OCI-LY3 (cell line): ENCODE data around the gene MAGI1.

Source experiments
- H2AFZ ChIP-seq: fragments of 200-600, 300-600 bp; shearing (Covaris generic); 2 replicates; pipeline ENCODE4 v1.6.0; 2014; ENCODE audit warnings: antibody characterized with exemption, low read depth, low read length
- H3K27ac ChIP-seq: fragments of 200-600, 300-600 bp; sonication (generic); 2 replicates; pipeline ENCODE4 v1.5.1; 2014; ENCODE audit warnings: mild to moderate bottlenecking, low read length, moderate library complexity, mixed read lengths
- H3K27me3 ChIP-seq: fragments of 200-600, 300-600 bp; sonication (generic); 2 replicates; pipeline ENCODE4 v1.6.1; 2014; ENCODE audit warnings: low read depth, low read length, mixed read lengths
- H3K36me3 ChIP-seq: fragments of 200-600, 300-600 bp; sonication (generic); replicated peaks from 2 replicates; pipeline ENCODE3; 2014; ENCODE audit warnings: low read depth, low read length, mixed read lengths
- H3K4me1 ChIP-seq: fragments of 300-600, 200-600 bp; sonication (generic); 2 replicates; pipeline ENCODE4 v1.6.1; 2014; ENCODE audit warnings: low read length, mixed read lengths
- H3K4me2 ChIP-seq: fragments of 200-600, 300-600 bp; sonication (generic); 2 replicates; pipeline ENCODE4 v1.6.1; 2014; ENCODE audit warnings: low read length, mixed read lengths
- H3K4me3 ChIP-seq: fragments of 300-600, 200-600 bp; sonication (generic); 2 replicates; pipeline ENCODE4 v1.5.1; 2014; ENCODE audit warnings: antibody characterized with exemption, mild to moderate bottlenecking, low read length, moderate library complexity
- H3K79me2 ChIP-seq: fragments of 300-600, 200-600 bp; shearing (Covaris generic); 2 replicates; pipeline ENCODE4 v1.6.1; 2014; ENCODE audit warnings: mild to moderate bottlenecking, low read length, mixed read lengths
- H3K9ac ChIP-seq: fragments of 300-600, 200-600 bp; shearing (Covaris generic); 2 replicates; pipeline ENCODE4 v1.6.0; 2014; ENCODE audit warnings: mild to moderate bottlenecking, low read length, moderate library complexity
- H3K9me3 ChIP-seq: fragments of 200-600, 300-600 bp; shearing (Covaris generic); 2 replicates; pipeline ENCODE4 v1.6.1; 2014; ENCODE audit warnings: low read length, mixed read lengths; ENCODE audit not compliant: insufficient read depth
- H4K20me1 ChIP-seq: fragments of 200-600, 300-600 bp; sonication (generic); 2 replicates; pipeline ENCODE4 v1.6.1; 2016; ENCODE audit warnings: low read length, mixed read lengths; ENCODE audit not compliant: insufficient read depth
- EZH2phosphoT487 ChIP-seq: fragments of 200-600 bp; shearing (Covaris generic); IDR thresholded peaks from 2 replicates; pipeline ENCODE4 v1.6.1; 2018; ENCODE audit warnings: antibody characterized with exemption, mixed run types, low read depth
- TF ChIP-seq, protein P1 (sequence below): fragments of 200-600, 300-600 bp; sonication (generic); IDR thresholded peaks from 2 replicates; pipeline ENCODE4 v1.5.1; 2014; ENCODE audit warnings: antibody characterized with exemption, low read length, low read depth

The MAGI1 gene

DNA sequence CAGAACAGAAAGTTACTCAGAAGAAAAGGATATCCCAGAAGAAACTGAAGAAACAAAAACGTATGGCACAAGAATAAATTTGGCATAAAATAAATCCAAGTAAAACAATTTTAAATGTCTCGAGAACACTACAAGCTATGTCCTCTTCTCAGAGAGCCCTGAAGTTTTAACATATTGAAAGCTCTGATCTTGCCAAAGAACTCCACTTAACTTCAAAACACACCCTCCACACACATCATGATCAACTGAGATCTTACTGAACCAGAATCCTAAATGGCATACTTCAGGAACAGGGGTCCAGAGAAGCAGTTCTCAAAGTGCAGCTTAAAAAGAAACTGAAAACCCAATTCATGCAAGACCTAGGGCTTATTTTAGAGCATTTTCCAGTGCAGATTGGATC lies 194.3 kb downstream of the MAGI1 start:
- H3K27me3 ChIP-seq: peaks cover 7% of the 10 kb centered on the region; the same call in 1 of the 2 replicates
- H3K4me2 ChIP-seq: no peak overlapping the region
- no peak for TF ChIP-seq EZH2phosphoT487
- TF ChIP-seq, protein P1, sequence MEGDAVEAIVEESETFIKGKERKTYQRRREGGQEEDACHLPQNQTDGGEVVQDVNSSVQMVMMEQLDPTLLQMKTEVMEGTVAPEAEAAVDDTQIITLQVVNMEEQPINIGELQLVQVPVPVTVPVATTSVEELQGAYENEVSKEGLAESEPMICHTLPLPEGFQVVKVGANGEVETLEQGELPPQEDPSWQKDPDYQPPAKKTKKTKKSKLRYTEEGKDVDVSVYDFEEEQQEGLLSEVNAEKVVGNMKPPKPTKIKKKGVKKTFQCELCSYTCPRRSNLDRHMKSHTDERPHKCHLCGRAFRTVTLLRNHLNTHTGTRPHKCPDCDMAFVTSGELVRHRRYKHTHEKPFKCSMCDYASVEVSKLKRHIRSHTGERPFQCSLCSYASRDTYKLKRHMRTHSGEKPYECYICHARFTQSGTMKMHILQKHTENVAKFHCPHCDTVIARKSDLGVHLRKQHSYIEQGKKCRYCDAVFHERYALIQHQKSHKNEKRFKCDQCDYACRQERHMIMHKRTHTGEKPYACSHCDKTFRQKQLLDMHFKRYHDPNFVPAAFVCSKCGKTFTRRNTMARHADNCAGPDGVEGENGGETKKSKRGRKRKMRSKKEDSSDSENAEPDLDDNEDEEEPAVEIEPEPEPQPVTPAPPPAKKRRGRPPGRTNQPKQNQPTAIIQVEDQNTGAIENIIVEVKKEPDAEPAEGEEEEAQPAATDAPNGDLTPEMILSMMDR: no peak

DNA sequence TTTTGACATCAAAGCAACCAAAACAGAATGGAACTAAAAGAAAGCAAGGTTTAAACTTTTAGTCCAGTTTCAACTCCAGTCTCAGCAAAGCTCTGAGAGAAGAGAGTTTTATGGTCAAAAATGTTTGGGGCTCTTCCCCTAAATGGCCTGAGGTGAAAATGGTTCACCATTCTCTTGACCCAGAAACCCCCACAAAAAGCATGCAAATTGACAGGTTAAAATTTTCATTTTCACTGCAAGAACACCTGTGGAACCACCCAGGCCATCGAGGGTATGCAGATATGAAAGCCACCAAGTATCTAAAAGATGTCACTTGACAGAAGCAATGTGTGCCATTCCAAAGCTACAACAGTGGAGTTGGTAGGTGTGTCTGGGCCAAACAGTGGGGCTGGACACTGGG lies 195.0 kb downstream of the MAGI1 start:
- no peaks in the 10 kb centered on the region for H3K4me1 ChIP-seq
- no peak overlapping the region for H3K4me3 ChIP-seq
- no peaks in the 10 kb centered on the region for H4K20me1 ChIP-seq
- no peak overlapping the region for H3K4me2 ChIP-seq
- H3K27me3 ChIP-seq: peaks cover 7% of the 10 kb centered on the region; the same call in 1 of the 2 replicates
- no peak overlapping the region for H3K27ac ChIP-seq
- no peak overlapping the region for H3K9ac ChIP-seq
- H3K36me3 ChIP-seq: no peaks in the 10 kb centered on the region
- H2AFZ ChIP-seq: no peak overlapping the region
- TF ChIP-seq, protein P1: no peak
- TF ChIP-seq EZH2phosphoT487: no peak
- H3K79me2 ChIP-seq: no peaks in the 10 kb centered on the region
- H3K9me3 ChIP-seq: no peaks in the 10 kb centered on the region

More for the DNA sequence above, 194.3 kb downstream of the MAGI1 start:
- Histone ChIP-seq H3K79me2 (no peaks in the 10 kb centered on the region), H2AFZ (no peak overlapping the region), H3K9ac (no peak overlapping the region), H3K4me3 (no peak overlapping the region), H3K9me3 (no peaks in the 10 kb centered on the region), H4K20me1 (no peaks in the 10 kb centered on the region), H3K27ac (no peak overlapping the region), H3K4me1 (no peaks in the 10 kb centered on the region), H3K36me3 (no peaks in the 10 kb centered on the region)

DNA sequence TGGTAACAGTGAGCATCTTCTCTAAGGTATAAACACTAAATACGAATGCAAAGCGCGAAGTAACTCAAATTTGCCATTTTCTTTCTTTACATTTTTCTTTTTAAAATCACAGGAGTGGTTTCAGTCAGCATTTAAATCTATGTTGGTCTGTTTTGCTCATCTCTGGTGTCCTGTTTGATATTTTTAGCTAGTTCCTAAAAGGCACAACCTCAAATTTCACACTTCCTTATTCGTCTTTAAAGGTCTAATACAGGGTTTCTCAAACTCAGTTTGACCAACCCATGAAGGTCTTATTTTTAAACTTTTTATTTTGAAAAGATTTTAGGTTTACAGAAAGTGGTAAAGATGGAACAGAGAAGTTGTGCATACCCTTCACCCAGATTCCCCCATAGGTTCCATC lies 201.1 kb downstream of the MAGI1 start:
- TF ChIP-seq EZH2phosphoT487: no peak
- TF ChIP-seq, protein P1: no peak
- peaks cover 29% of the 10 kb centered on the region for H3K4me1 ChIP-seq
- H4K20me1 ChIP-seq: no peaks in the 10 kb centered on the region
- H3K27me3 ChIP-seq: peaks cover 21% of the 10 kb centered on the region
- H2AFZ ChIP-seq: no peak overlapping the region
- H3K79me2 ChIP-seq: no peaks in the 10 kb centered on the region
- peak overlapping the region; percentile 66 for H3K4me3 ChIP-seq
- H3K36me3 ChIP-seq: no peaks in the 10 kb centered on the region
- no peak overlapping the region; the same call in 1 of the 2 replicates for H3K9ac ChIP-seq
- H3K27ac ChIP-seq: peak overlapping the region; percentile 37
- peak overlapping the region; percentile 83 for H3K4me2 ChIP-seq
- H3K9me3 ChIP-seq: no peaks in the 10 kb centered on the region

DNA sequence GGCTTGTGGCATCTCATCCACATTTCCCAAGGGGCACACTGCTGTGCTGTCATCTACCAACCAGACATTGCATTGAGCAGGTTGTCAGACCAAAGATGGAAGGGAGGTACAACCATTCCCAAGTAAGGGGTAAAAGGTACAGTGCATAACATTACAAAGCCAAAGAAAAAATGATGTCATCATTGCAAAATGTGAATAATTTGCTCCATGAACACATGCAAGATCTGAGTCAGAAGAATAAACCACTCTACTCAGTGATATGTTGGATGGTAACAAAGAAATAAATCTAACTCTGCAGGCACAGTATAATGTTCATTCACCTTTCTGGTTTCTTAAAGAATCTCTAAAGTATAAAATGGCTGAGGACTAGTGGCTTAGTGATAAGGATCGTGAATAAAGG lies 202.7 kb downstream of the MAGI1 start:
- no peak overlapping the region for H3K4me3 ChIP-seq
- H3K27me3 ChIP-seq: peaks cover 33% of the 10 kb centered on the region
- no peaks in the 10 kb centered on the region for H3K79me2 ChIP-seq
- no peaks in the 10 kb centered on the region for H3K9me3 ChIP-seq
- peaks cover 40% of the 10 kb centered on the region for H3K4me1 ChIP-seq
- no peak overlapping the region for H3K9ac ChIP-seq
- H2AFZ ChIP-seq: no peak overlapping the region
- H4K20me1 ChIP-seq: no peaks in the 10 kb centered on the region
- no peak overlapping the region for H3K27ac ChIP-seq
- TF ChIP-seq, protein P1: no peak
- no peak for TF ChIP-seq EZH2phosphoT487
- H3K4me2 ChIP-seq: no peak overlapping the region
- no peaks in the 10 kb centered on the region for H3K36me3 ChIP-seq
